ENCODE results near the gene WRAP53. TPM values are rescaled to one million over a fixed set of nuclear protein-coding genes. Genes with fewer than 3 reads are reported as not detected.

WRAP53 gene
- total and polyA plus RNA-seq, 5 experiments from 2014 or later = 9.8 to 14.1 (median 11.6) TPM

DNA sequence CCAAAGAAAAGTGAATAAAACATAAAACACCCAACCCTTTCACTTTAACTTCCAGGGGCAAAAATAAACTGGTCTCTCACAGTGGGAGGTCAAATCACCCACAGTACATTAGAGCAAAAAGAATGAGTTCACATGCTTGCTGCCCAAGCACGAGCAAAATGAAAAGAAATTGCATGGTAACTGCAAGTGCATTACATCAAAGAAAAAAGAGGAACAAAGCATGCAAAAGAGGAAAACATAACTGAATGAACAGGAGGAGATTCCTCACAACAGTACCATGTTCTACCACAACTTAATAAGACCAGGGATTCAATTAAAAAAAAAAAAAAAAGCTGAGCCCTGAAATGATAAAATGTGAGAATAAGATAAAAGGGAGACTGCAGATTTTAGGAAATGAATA, 41.5 kb downstream of the WRAP53 start:
- Mint-ChIP-seq H3K4me3 (no peak overlapping the region), H3K27ac (no peak overlapping the region), H3K9me3 (no peaks in the 10 kb centered on the region), H3K4me1 (peaks cover 0 to 6% (median 0%) of the 10 kb centered on the region in 4 donors), H3K36me3 (no peaks in the 10 kb centered on the region), H3K27me3 (peaks cover 7 to 24% (median 19%) of the 10 kb centered on the region in 5 donors)
- ATAC-seq = no peak
- POLR2A ChIA-PET = interaction anchor here (0.9 kb wide), 1 partner anchor 14 kb away, joined by 4 read pairs; no protein-coding TSS in a partner anchor
- no peak for DNase-seq

- no peak overlapping the region for H3K4me3 Mint-ChIP-seq
- peaks cover 0 to 6% (median 0%) of the 10 kb centered on the region in 4 donors for H3K4me1 Mint-ChIP-seq
- H3K27me3 Mint-ChIP-seq = peaks cover 2 to 9% (median 6%) of the 10 kb centered on the region in 5 donors
- DNase-seq (no peak), ATAC-seq (no peak)
- POLR2A ChIA-PET = no interaction called here
- no peaks in the 10 kb centered on the region for H3K36me3 Mint-ChIP-seq
- H3K9me3 Mint-ChIP-seq = no peaks in the 10 kb centered on the region
- no peak overlapping the region for H3K27ac Mint-ChIP-seq
These were observed 44.8 kb downstream of the WRAP53 start for GRCh38 chr17:7732981-7733539.

- H3K9me3 Mint-ChIP-seq = no peaks in the 10 kb centered on the region
- peaks cover 0 to 4% (median 0%) of the 10 kb centered on the region in 4 donors for H3K4me1 Mint-ChIP-seq
These were observed 49.3 kb downstream of the WRAP53 start for GRCh38 chr17:7737601-7738000.

GRCh38 chr17:7739746-7740145, 51.5 kb downstream of the WRAP53 start:
- Mint-ChIP-seq H3K27ac (no peak overlapping the region), H3K36me3 (no peaks in the 10 kb centered on the region), H3K4me3 (no peak overlapping the region), H3K27me3 (peaks cover 3 to 21% (median 15%) of the 10 kb centered on the region in 5 donors), H3K9me3 (no peaks in the 10 kb centered on the region), H3K4me1 (peaks cover 0 to 4% (median 0%) of the 10 kb centered on the region in 4 donors)
- POLR2A ChIA-PET = no interaction called here
- ATAC-seq (no peak), DNase-seq (no peak)

More at GRCh38 chr17:7737601-7738000, 49.3 kb downstream of the WRAP53 start:
- no peak for DNase-seq
- no peak for ATAC-seq
- Mint-ChIP-seq H3K27ac (no peak overlapping the region), H3K27me3 (peaks cover 3 to 21% (median 15%) of the 10 kb centered on the region in 5 donors), H3K36me3 (no peaks in the 10 kb centered on the region), H3K4me3 (no peak overlapping the region)
- POLR2A ChIA-PET = interaction anchor here (0.6 kb wide), 1 partner anchor 685 kb away, joined by 3 read pairs; no protein-coding TSS in a partner anchor

DNA sequence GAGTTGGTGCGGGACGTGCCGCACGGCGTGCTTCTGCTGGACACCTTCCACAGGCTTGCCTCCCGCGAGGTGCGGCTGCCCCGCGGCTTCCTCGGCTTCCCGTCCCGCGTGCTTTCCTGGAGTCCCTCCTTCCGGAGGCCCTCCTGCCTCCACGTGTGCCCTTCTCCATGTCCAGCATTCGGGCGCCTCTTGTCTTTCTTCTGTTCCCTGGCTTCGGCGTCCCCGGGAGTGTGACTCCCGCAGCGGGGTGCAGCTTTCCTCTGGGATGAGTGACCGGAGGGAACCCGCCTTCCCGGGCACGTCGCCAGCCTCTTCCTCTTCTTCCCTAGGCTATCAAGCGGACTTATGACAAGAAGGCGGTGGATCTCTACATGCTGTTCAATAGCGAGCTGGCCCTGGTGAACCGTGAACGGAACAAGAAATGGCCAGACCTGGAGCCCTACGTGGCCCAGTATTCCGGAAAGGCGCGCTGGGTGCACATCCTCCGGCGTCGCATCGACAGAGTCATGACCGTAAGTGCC, 52.3 kb downstream of the WRAP53 start:
- Mint-ChIP-seq H3K9me3 (no peaks in the 10 kb centered on the region), H3K4me3 (peak overlapping the region in 3 of 10 donors; percentile 44 to 72 (median 61)), H3K4me1 (peaks cover 0 to 4% (median 0%) of the 10 kb centered on the region in 4 donors), H3K36me3 (no peaks in the 10 kb centered on the region), H3K27ac (no peak overlapping the region), H3K27me3 (peaks cover 3 to 21% (median 15%) of the 10 kb centered on the region in 5 donors)
- ATAC-seq = no peak
- DNase-seq = no peak
- POLR2A ChIA-PET = no interaction called here

GRCh38 chr17:7742729-7743128, 54.5 kb downstream of the WRAP53 start:
- POLR2A ChIA-PET = no interaction called here
- Mint-ChIP-seq H3K4me3 (no peak overlapping the region), H3K4me1 (peaks cover 0 to 4% (median 0%) of the 10 kb centered on the region in 4 donors), H3K27me3 (peaks cover 3 to 21% (median 10%) of the 10 kb centered on the region in 5 donors), H3K27ac (no peak overlapping the region), H3K36me3 (no peaks in the 10 kb centered on the region), H3K9me3 (no peaks in the 10 kb centered on the region)
- ATAC-seq (no peak), DNase-seq (no peak)

GRCh38 chr17:7744416-7744815, 56.1 kb downstream of the WRAP53 start:
- Mint-ChIP-seq H3K36me3 (no peaks in the 10 kb centered on the region), H3K27ac (no peak overlapping the region), H3K27me3 (peaks cover 4 to 19% (median 13%) of the 10 kb centered on the region in 5 donors), H3K4me1 (peaks cover 0 to 4% (median 0%) of the 10 kb centered on the region in 4 donors), H3K4me3 (no peak overlapping the region), H3K9me3 (no peaks in the 10 kb centered on the region)
- POLR2A ChIA-PET = no interaction called here
- no peak for ATAC-seq
- no peak for DNase-seq

- Mint-ChIP-seq H3K27me3 (peaks cover 6 to 12% (median 8%) of the 10 kb centered on the region in 5 donors), H3K4me1 (no peaks in the 10 kb centered on the region), H3K9me3 (no peaks in the 10 kb centered on the region), H3K4me3 (no peak overlapping the region), H3K27ac (no peak overlapping the region), H3K36me3 (no peaks in the 10 kb centered on the region)
- DNase-seq = no peak
- POLR2A ChIA-PET = no interaction called here
- ATAC-seq = no peak
These were observed 57.6 kb downstream of the WRAP53 start for GRCh38 chr17:7745748-7746470.

GRCh38 chr17:7747635-7748071, 59.4 kb downstream of the WRAP53 start:
- H3K9me3 Mint-ChIP-seq = no peaks in the 10 kb centered on the region
- ATAC-seq (no peak), DNase-seq (no peak)
- peaks cover 4 to 9% (median 5%) of the 10 kb centered on the region in 5 donors for H3K27me3 Mint-ChIP-seq
- POLR2A ChIA-PET = interaction anchor here (0.8 kb wide), 1 partner anchor 86 kb away, joined by 4 read pairs; no protein-coding TSS in a partner anchor
- H3K27ac Mint-ChIP-seq = no peak overlapping the region
- H3K4me1 Mint-ChIP-seq = no peaks in the 10 kb centered on the region
- no peak overlapping the region for H3K4me3 Mint-ChIP-seq
- no peaks in the 10 kb centered on the region for H3K36me3 Mint-ChIP-seq

DNA sequence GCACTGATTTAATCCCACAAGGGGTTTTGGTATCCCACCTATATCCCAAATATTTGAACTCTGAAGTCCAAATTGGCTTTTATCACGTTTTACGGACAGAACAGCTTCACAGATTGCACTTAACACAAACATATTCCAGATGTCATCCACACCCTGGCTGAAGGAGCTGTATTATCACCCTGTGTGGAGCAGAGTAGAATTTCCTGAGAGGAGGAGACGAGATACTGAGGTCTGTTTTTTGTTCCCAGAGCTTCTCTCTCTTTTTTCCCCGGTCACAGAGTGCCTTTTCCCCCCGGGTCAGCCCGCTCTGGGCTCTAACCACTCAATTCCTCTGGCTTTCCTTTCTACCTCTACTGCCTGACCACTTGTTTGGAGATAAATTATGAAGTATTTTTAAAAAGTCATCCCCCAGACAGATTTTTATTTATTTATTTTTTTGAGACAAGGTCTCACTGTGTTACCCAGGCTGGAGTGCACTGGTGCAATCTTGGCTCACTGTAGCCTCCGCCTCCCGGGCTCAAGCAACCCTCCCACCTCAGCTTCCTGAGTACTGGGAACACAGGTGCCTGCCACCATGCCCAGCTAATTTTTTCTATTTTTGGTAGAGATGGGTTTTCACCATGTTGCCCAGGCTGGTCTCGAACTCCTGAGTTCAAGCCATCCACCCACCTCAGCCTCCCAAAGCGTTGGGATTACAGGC, 59.9 kb downstream of the WRAP53 start:
- Mint-ChIP-seq H3K4me1 (no peaks in the 10 kb centered on the region), H3K36me3 (no peaks in the 10 kb centered on the region), H3K27me3 (peaks cover 4 to 14% (median 9%) of the 10 kb centered on the region in 5 donors), H3K9me3 (no peaks in the 10 kb centered on the region), H3K27ac (no peak overlapping the region), H3K4me3 (no peak overlapping the region)
- ATAC-seq (no peak), DNase-seq (no peak)
- POLR2A ChIA-PET = interaction anchor here (0.5 to 0.8 kb wide), 3 partner anchors 67 to 664 kb away, joined by 3 to 4 read pairs (median 4); no protein-coding TSS in a partner anchor

GRCh38 chr17:7750321-7750821, 62.1 kb downstream of the WRAP53 start:
- no peak for ATAC-seq
- DNase-seq = no peak
- Mint-ChIP-seq H3K36me3 (no peaks in the 10 kb centered on the region), H3K9me3 (no peaks in the 10 kb centered on the region), H3K27me3 (peaks cover 7 to 25% (median 14%) of the 10 kb centered on the region in 5 donors), H3K4me1 (no peaks in the 10 kb centered on the region), H3K4me3 (no peak overlapping the region), H3K27ac (no peak overlapping the region)
- POLR2A ChIA-PET = no interaction called here
